RKO (cell line): ENCODE data around the gene ACTL8.
"Not testable (repeated sequence)": the region's sequence is repeated elsewhere in the genome, so short reads cannot be mapped to it uniquely, and the experiment has no call there.

Experiments used
- DNase-seq: peaks from one replicate; pipeline ENCODE4 v3.0.0-alpha.2; 2016; ENCODE audit warnings: low spot score

ACTL8 gene

GRCh38 chr1:17735793-17736192 lies 19.3 kb upstream of the ACTL8 start:
- DNase-seq, result no peak

GRCh38 chr1:17736625-17737024 lies 18.5 kb upstream of the ACTL8 start:
- no peak for DNase-seq

- DNase-seq, result no peak
Measured at GRCh38 chr1:17739050-17739449, 16.1 kb upstream of the ACTL8 start.

- DNase-seq, result no peak
Measured at GRCh38 chr1:17741052-17741451, 14.1 kb upstream of the ACTL8 start.

- DNase-seq, result no peak
Measured at GRCh38 chr1:17742583-17742982, 12.6 kb upstream of the ACTL8 start.

GRCh38 chr1:17743008-17743647 lies 12.0 kb upstream of the ACTL8 start:
- no peak for DNase-seq

- DNase-seq, result no peak
Measured at GRCh38 chr1:17743925-17744324, 11.2 kb upstream of the ACTL8 start.

- no peak for DNase-seq
Measured at GRCh38 chr1:17744666-17745478, 10.3 kb upstream of the ACTL8 start.

GRCh38 chr1:17745479-17745955 lies 9.6 kb upstream of the ACTL8 start:
- DNase-seq, result no peak

GRCh38 chr1:17746281-17746680 lies 8.9 kb upstream of the ACTL8 start:
- DNase-seq, result not testable (repeated sequence)

- DNase-seq, result no peak
Measured at GRCh38 chr1:17746920-17747319, 8.2 kb upstream of the ACTL8 start.

- no peak for DNase-seq
Measured at GRCh38 chr1:17750333-17750732, 4.8 kb upstream of the ACTL8 start.

- no peak for DNase-seq
Measured at GRCh38 chr1:17752356-17752755, 2.8 kb upstream of the ACTL8 start.

- no peak for DNase-seq
Measured at GRCh38 chr1:17757426-17757825, 2.3 kb downstream of the ACTL8 start.

- DNase-seq, result peak; percentile 34
Measured at GRCh38 chr1:17759114-17759513, 4.0 kb downstream of the ACTL8 start.

GRCh38 chr1:17762313-17762712 lies 7.2 kb downstream of the ACTL8 start:
- DNase-seq, result no peak

- no peak for DNase-seq
Measured at GRCh38 chr1:17763417-17763816, 8.3 kb downstream of the ACTL8 start.

- no peak for DNase-seq
Measured at GRCh38 chr1:17763995-17764394, 8.9 kb downstream of the ACTL8 start.

- no peak for DNase-seq
Measured at GRCh38 chr1:17764591-17764990, 9.5 kb downstream of the ACTL8 start.

GRCh38 chr1:17765444-17766411 lies 10.6 kb downstream of the ACTL8 start:
- DNase-seq, result peak; percentile 88

- DNase-seq, result no peak
Measured at GRCh38 chr1:17768651-17769241, 13.6 kb downstream of the ACTL8 start.

GRCh38 chr1:17770983-17771382 lies 15.8 kb downstream of the ACTL8 start:
- DNase-seq, result no peak
